Uterus (tissue), 4 donors: ENCODE results near the gene DHX35. TPM values are rescaled to one million over a fixed set of nuclear protein-coding genes. Genes with fewer than 3 reads are reported as not detected.

Source experiments
- DNase-seq, 2 donors: peaks; one replicate each; pipeline ENCODE4 v3.0.0-alpha.2; 2019 to 2020
- H3K27ac ChIP-seq, 2 donors: fragments of 200-600 bp; sonication (generic); 1 replicate in 1 of 2; 2 replicates in 1 of 2; pipeline ENCODE4 v1.5.1; 2016 to 2018
- H3K27me3 ChIP-seq, 2 donors: fragments of 200-600 bp; sonication (generic); one replicate each; pipeline ENCODE4 v1.5.1; 2018 to 2019; ENCODE audit warnings: control low read depth in 1 of 2
- H3K36me3 ChIP-seq, 2 donors: fragments of 200-600 bp; sonication (generic); one replicate each; pipeline ENCODE4 v1.5.1; 2019; ENCODE audit warnings: control low read depth in 1 of 2
- H3K4me1 ChIP-seq, 2 donors: fragments of 200-600 bp; sonication (generic); one replicate each; pipeline ENCODE4 v1.5.1; 2018 to 2019; ENCODE audit warnings: control low read depth in 1 of 2
- H3K4me3 ChIP-seq, 2 donors: fragments of 200-600 bp; sonication (generic); 1 replicate in 1 of 2; 2 replicates in 1 of 2; pipeline ENCODE4 v1.5.1; 2018 to 2019; ENCODE audit warnings: mild to moderate bottlenecking in 1 of 2
- H3K9me3 ChIP-seq, 2 donors: fragments of 200-600 bp; sonication (generic); one replicate each; pipeline ENCODE4 v1.5.1; 2019; ENCODE audit warnings: control low read depth in 1 of 2
- POLR2A ChIP-seq, 2 donors: fragments of 450-650 bp; IDR thresholded peaks; one replicate each; pipeline ENCODE4 v1.6.1; 2016; ENCODE audit warnings: antibody characterized with exemption in 2 of 2, mild to moderate bottlenecking in 1 of 2, moderate library complexity in 1 of 2
- intact Hi-C: fragments of 100-400 bp; cut with DNase I; formaldehyde crosslinking; loops from one replicate; pipeline ENCODE4 v1.15.1; 2023; ENCODE audit warnings: low total_unique reads
- total RNA-seq, 4 donors: library from RNA; depleted of rRNA in 3 of 4; stranded (reverse); fragments of >200 nt in 3 of 4; gene quantifications; one replicate each; pipeline versions ENCODE4 v1.1.0 to v1.2.4, GENCODE V29; 2014 to 2023
- TF ChIP-seq, protein P1 (sequence below), 4 experiments: fragments of 200-600 bp in 2 of 4; fragments of 450-650 bp in 2 of 4; sonication (generic) in 2 of 4; IDR thresholded peaks; one replicate each; pipeline ENCODE4 v1.5.1; 2016 to 2019; ENCODE audit warnings: antibody characterized with exemption in 4 of 4, mild to moderate bottlenecking in 2 of 4, moderate library complexity in 1 of 4
- donor health status: DM: yes; HTN: yes; CAD: no.

Gene DHX35
- total RNA-seq, 4 donors from 2014 or later: 17.7 to 23.5 (median 21.6) TPM

DNA sequence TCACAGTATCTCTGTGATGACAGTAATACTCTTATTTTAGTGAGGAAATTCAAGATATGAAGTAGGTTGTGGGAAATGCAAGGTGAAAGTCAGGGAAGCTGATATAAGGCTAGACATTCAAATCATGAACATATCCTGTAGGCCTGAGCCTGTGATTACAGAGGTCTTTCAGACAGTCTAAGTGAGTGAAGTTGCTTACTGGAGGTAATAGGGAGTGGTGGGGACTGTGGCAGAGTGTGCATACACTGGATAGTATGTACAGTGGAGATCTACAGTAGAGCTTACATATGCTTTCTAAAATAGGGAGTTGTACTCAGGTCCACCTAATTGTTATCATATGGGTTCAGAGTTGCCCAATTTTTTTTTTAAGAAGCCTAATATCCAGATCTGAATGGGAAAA, 3.1 kb downstream of the DHX35 start:
- Histone ChIP-seq H3K27me3 (no peaks in the 10 kb centered on the region), H3K27ac (no peak overlapping the region), H3K9me3 (no peaks in the 10 kb centered on the region), H3K4me1 (no peaks in the 10 kb centered on the region), H3K4me3 (no peak overlapping the region), H3K36me3 (no peaks in the 10 kb centered on the region)
- TF ChIP-seq POLR2A (IDR thresholded peaks at IDR 0.05): no peak
- TF ChIP-seq, protein P1, sequence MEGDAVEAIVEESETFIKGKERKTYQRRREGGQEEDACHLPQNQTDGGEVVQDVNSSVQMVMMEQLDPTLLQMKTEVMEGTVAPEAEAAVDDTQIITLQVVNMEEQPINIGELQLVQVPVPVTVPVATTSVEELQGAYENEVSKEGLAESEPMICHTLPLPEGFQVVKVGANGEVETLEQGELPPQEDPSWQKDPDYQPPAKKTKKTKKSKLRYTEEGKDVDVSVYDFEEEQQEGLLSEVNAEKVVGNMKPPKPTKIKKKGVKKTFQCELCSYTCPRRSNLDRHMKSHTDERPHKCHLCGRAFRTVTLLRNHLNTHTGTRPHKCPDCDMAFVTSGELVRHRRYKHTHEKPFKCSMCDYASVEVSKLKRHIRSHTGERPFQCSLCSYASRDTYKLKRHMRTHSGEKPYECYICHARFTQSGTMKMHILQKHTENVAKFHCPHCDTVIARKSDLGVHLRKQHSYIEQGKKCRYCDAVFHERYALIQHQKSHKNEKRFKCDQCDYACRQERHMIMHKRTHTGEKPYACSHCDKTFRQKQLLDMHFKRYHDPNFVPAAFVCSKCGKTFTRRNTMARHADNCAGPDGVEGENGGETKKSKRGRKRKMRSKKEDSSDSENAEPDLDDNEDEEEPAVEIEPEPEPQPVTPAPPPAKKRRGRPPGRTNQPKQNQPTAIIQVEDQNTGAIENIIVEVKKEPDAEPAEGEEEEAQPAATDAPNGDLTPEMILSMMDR (IDR thresholded peaks at IDR 0.05): no peak
- no peak for DNase-seq
- intact Hi-C loops: no loop called here

DNA sequence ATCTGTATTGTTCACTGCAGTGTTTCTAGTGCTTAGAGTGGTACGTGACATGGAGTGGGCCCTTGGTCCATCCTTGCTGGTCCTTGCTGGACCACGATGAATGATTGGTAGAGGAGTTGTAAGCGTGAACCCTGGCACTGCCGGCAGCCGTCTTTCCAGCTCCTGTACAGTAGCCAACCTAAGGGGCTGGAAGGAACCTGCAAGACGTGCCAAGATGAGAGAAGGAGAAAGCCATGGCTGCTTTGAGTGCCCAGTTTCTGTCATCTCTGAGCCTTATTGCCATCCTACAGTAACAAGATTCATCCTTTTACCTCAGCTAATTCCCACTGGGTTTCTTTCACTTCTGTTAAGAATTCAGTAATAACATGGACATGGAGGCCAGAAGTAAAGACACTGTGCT, 5.9 kb downstream of the DHX35 start:
- H3K27ac ChIP-seq: no peak overlapping the region
- H3K27me3 ChIP-seq: no peaks in the 10 kb centered on the region
- no peak overlapping the region for H3K4me3 ChIP-seq
- H3K36me3 ChIP-seq: no peaks in the 10 kb centered on the region
- no peaks in the 10 kb centered on the region for H3K9me3 ChIP-seq
- no peaks in the 10 kb centered on the region for H3K4me1 ChIP-seq
- no peak for DNase-seq
- TF ChIP-seq, protein P1 (IDR thresholded peaks at IDR 0.05): no peak
- intact Hi-C loops: no loop called here

DNA sequence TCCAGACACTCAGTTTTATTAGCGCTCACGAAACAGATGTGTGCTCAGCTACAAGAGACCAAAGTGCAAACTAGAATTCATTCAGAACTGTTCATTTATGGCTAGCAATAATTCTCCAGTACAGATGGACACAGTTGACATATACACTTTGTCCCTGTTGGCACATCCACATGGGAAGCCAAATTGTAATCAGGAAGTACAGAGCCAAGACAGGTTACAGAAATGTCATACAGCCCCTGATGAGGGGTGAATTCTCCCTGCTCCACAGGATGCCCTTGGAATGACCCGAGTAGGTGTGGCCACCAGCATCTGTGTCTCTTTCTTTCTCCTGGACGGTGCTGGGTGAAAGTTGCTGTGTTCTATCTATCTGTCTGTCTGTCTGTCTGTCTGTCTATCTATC, 7.6 kb downstream of the DHX35 start:
- intact Hi-C loops: no loop called here
- no peak for DNase-seq
- Histone ChIP-seq H3K4me3 (no peak overlapping the region), H3K4me1 (no peaks in the 10 kb centered on the region), H3K27ac (no peak overlapping the region), H3K36me3 (no peaks in the 10 kb centered on the region), H3K27me3 (no peaks in the 10 kb centered on the region), H3K9me3 (no peaks in the 10 kb centered on the region)
- TF ChIP-seq, protein P1 (IDR thresholded peaks at IDR 0.05): no peak
- no peak for TF ChIP-seq POLR2A (IDR thresholded peaks at IDR 0.05)

DNA sequence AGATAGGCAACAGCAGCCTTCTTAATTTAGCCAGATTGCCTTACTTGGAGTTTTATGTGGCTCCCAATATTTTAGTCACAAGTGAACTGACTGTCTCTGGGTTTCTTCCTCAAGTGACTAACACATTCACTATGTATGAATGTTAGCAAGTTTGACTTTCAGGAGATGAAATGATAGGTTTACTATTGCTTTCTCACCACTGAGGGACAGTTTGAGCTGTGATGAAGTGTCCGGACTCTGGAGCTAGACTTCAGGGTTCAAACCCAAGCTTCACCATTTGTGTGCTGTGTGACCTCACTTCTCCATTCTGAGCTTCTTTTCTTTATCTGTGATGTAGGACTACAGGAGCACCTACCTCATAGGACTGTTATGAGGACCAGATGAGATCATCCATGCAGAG, 8.2 kb downstream of the DHX35 start:
- Histone ChIP-seq H3K9me3 (no peaks in the 10 kb centered on the region), H3K36me3 (no peaks in the 10 kb centered on the region), H3K4me3 (no peak overlapping the region), H3K4me1 (no peaks in the 10 kb centered on the region), H3K27ac (no peak overlapping the region), H3K27me3 (no peaks in the 10 kb centered on the region)
- TF ChIP-seq, protein P1 (IDR thresholded peaks at IDR 0.05): no peak
- no peak for TF ChIP-seq POLR2A (IDR thresholded peaks at IDR 0.05)
- intact Hi-C loops: no loop called here
- DNase-seq: no peak

DNA sequence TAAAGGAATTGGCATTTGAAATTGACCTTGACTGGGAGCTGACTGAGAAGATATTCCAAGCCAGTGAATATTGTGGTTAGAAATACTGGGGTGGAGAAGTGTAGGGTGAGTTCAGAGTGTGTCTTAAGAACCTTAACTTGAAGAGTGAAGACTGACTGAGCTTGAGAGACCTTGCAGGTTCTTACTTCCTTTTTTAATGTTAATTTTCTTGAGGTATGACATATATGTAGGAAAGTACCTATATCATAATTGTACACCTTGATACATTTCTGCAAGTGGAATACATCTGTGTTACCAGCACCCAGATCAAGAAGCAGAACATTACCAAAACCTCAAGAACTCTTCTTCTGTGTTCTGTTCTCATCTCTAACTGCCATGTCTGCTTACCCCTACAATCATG, 11.0 kb downstream of the DHX35 start:
- TF ChIP-seq, protein P1 (IDR thresholded peaks at IDR 0.05): no peak
- TF ChIP-seq POLR2A (IDR thresholded peaks at IDR 0.05): no peak
- Histone ChIP-seq H3K9me3 (no peaks in the 10 kb centered on the region), H3K36me3 (no peaks in the 10 kb centered on the region), H3K4me3 (no peak overlapping the region), H3K4me1 (no peaks in the 10 kb centered on the region), H3K27me3 (no peaks in the 10 kb centered on the region), H3K27ac (no peak overlapping the region)
- no peak for DNase-seq
- intact Hi-C loops: no loop called here
